Body of pancreas (tissue), 4 donors: Measurements from ENCODE around the gene BFAR. TPM values are rescaled to one million over a fixed set of nuclear protein-coding genes. Genes with fewer than 3 reads are reported as not detected.
"Not testable (repeated sequence)": the region's sequence is repeated elsewhere in the genome, so short reads cannot be mapped to it uniquely, and the experiment has no call there.

Source experiments
- ATAC-seq: fragments of 150-250 bp; one replicate; pipeline ENCODE4 v1.9.1; 2016
- DNase-seq, 4 donors: peaks; one replicate each; pipeline ENCODE4 v3.0.0-alpha.2; 2019
- H3K27ac ChIP-seq, 4 donors: fragments of 200-600 bp; sonication (generic); 1 replicate in 3 of 4; 2 replicates in 1 of 4; pipeline versions ENCODE4 v1.5.1 to v1.6.1; 2016 to 2019; ENCODE audit warnings: mild to moderate bottlenecking in 1 of 4, mixed read lengths in 1 of 4, moderate library complexity in 1 of 4
- H3K27me3 ChIP-seq, 2 donors: fragments of 200-600 bp; sonication (generic); one replicate each; pipeline ENCODE4 v1.6.0; 2016; ENCODE audit warnings: mild to moderate bottlenecking in 1 of 2
- H3K36me3 ChIP-seq, 2 donors: fragments of 200-600 bp; sonication (generic); replicated peaks in 1 of 2; 2 replicates each; pipeline ENCODE4 v1.5.1; 2016; ENCODE audit warnings: low read depth in 2 of 2; ENCODE audit not compliant: insufficient read depth in 1 of 2
- H3K4me1 ChIP-seq: fragments of 200-600 bp; sonication (generic); one replicate; pipeline ENCODE4 v1.6.0; 2016
- H3K4me3 ChIP-seq, 2 donors: fragments of 200-600 bp; sonication (generic); 1 replicate in 1 of 2; 2 replicates in 1 of 2; pipeline ENCODE4 v1.5.1; 2016 to 2019
- H3K9me3 ChIP-seq, 3 donors: fragments of 200-600 bp; sonication (generic); 1 replicate in 2 of 3; 2 replicates in 1 of 3; pipeline ENCODE4 v1.5.1; 2016
- CTCF ChIP-seq, 7 experiments: fragments of 450-650 bp in 4 of 7; fragments of 200-600 bp in 3 of 7; sonication (generic) in 3 of 7; IDR thresholded peaks; one replicate each; pipeline ENCODE4 v1.5.1; 2016 to 2019; ENCODE audit warnings: antibody characterized with exemption in 7 of 7
- POLR2A ChIP-seq, 3 donors: fragments of 450-650 bp; IDR thresholded peaks; one replicate each; pipeline ENCODE4 v1.6.1; 2016; ENCODE audit warnings: antibody characterized with exemption in 3 of 3, mild to moderate bottlenecking in 2 of 3
- WGBS, 2 donors: methylation state at CpG; one replicate each; pipeline ENCODE4 v1.1.5; 2017; 5-methylcytosine and 5-hydroxymethylcytosine counted together
- intact Hi-C: fragments of 100-400 bp; cut with DNase I; formaldehyde crosslinking; loops from one replicate; pipeline ENCODE4 v1.15.1; 2023
- total RNA-seq, 2 donors: library from RNA; depleted of rRNA; stranded (reverse); fragments of >200 nt; gene quantifications; one replicate each; pipeline ENCODE4 v1.1.0, GENCODE V29; 2016

BFAR gene
- total RNA-seq, 2 donors from 2014 or later: 38.2 to 43.6 TPM

- peaks cover 21% of the 10 kb centered on the region for H3K4me1 ChIP-seq
- WGBS, 2 donors: 94 to 98% methylated on average over 3 of the region's 3 CpGs
- DNase-seq (no peak), ATAC-seq (no peak)
- intact Hi-C loops: no loop called here
- H3K9me3 ChIP-seq: no peaks in the 10 kb centered on the region
- H3K27ac ChIP-seq: no peak overlapping the region
- TF ChIP-seq POLR2A (IDR thresholded peaks at IDR 0.05): no peak
- no peak for TF ChIP-seq CTCF (IDR thresholded peaks at IDR 0.05)
- no peak overlapping the region for H3K4me3 ChIP-seq
- H3K27me3 ChIP-seq: no peaks in the 10 kb centered on the region
- H3K36me3 ChIP-seq: no peaks in the 10 kb centered on the region
These were observed 43.9 kb downstream of the BFAR start for GRCh38 chr16:14676633-14677032.

DNA sequence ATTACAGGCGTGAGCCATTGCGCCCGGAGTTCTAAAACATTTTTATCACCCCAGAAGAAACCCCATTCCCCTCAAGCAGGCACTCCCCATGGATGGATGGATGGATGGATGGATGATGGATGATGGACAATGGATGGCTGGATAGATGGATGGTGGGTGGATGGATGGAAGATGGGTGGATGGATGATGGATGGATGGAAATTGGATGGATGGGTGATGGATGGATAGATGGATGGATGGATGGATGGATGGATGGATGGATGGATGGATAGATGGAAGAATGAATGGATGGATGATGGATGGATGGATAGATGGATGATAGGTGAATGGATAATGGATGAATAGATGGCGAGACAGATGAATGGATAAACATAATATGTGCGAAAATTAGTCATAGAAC, 44.9 kb downstream of the BFAR start:
- H3K4me1 ChIP-seq: peaks cover 11% of the 10 kb centered on the region
- DNase-seq: no peak
- H3K27ac ChIP-seq: no peak overlapping the region
- H3K27me3 ChIP-seq: no peaks in the 10 kb centered on the region
- TF ChIP-seq CTCF (IDR thresholded peaks at IDR 0.05) (no peak), POLR2A (IDR thresholded peaks at IDR 0.05) (no peak)
- H3K36me3 ChIP-seq: no peaks in the 10 kb centered on the region
- ATAC-seq: no peak
- 92 to 98% methylated on average over 5 of the region's 5 CpGs for WGBS, 2 donors
- intact Hi-C loops: no loop called here
- H3K4me3 ChIP-seq: no peak overlapping the region
- H3K9me3 ChIP-seq: no peaks in the 10 kb centered on the region

- TF ChIP-seq POLR2A (IDR thresholded peaks at IDR 0.05): no peak
- no peak for TF ChIP-seq CTCF (IDR thresholded peaks at IDR 0.05)
- Histone ChIP-seq H3K27ac (no peak overlapping the region), H3K4me1 (no peaks in the 10 kb centered on the region), H3K4me3 (no peak overlapping the region), H3K9me3 (no peaks in the 10 kb centered on the region), H3K36me3 (no peaks in the 10 kb centered on the region), H3K27me3 (no peaks in the 10 kb centered on the region)
- ATAC-seq (no peak), DNase-seq (no peak)
- intact Hi-C loops: no loop called here
- WGBS, 2 donors: 86 to 91% methylated on average over 11 of the region's 11 CpGs
These were observed 46.2 kb downstream of the BFAR start for GRCh38 chr16:14678748-14679497.

- H3K4me1 ChIP-seq, H3K36me3 ChIP-seq, ATAC-seq, H3K4me3 ChIP-seq, H3K9me3 ChIP-seq, H3K27ac ChIP-seq, H3K27me3 ChIP-seq, intact Hi-C loops, DNase-seq: not testable (repeated sequence)
- 92 to 94% methylated on average over 7 of the region's 7 CpGs for WGBS, 2 donors
These were observed 47.6 kb downstream of the BFAR start for GRCh38 chr16:14680396-14680795.

DNA sequence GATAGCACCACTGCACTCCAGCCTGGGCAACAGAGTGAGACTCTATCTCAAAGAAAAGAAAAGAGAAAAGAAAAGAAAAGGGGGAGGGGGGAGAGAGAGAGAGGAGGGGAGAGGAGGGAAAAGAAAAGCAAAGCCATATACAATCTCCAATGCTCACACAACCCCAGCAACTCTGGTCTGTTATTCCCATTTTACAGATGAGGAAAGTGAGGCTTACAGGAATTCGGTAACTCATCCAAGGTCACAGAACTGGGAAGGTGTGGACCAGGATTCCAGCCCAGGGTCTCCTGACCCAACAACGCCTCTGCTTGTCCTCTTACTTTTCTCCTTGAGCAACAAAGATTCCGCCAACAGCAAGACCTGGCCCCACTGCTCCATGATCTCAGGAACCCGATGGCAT, 48.4 kb downstream of the BFAR start:
- H3K4me3 ChIP-seq: no peak overlapping the region
- H3K27ac ChIP-seq: no peak overlapping the region
- H3K27me3 ChIP-seq: no peaks in the 10 kb centered on the region
- no peaks in the 10 kb centered on the region for H3K9me3 ChIP-seq
- DNase-seq (no peak), ATAC-seq (no peak)
- no peaks in the 10 kb centered on the region for H3K4me1 ChIP-seq
- no peak for TF ChIP-seq POLR2A (IDR thresholded peaks at IDR 0.05)
- no peaks in the 10 kb centered on the region for H3K36me3 ChIP-seq
- 94 to 95% methylated on average over 4 of the region's 4 CpGs for WGBS, 2 donors
- intact Hi-C loops: no loop called here

DNA sequence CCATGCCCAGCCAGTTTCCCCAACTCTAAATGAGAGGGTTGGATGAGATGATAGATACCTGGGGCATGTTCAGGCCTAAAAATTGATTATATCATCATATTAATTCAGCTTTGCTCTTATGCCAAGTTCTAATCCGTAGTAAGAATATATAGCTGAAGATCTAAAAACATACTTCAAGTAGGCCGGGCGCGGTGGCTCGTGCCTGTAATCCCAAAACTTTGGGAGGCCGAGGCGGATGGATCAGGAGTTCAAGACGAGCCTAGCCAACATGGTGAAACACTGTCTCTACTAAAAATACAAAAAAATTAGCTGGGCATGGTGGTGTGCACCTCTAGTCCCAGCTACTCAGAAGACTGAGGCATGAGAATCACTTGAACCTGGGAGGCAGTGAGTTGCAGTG, 49.4 kb downstream of the BFAR start:
- no peak for DNase-seq
- 92 to 94% methylated on average over 8 of the region's 8 CpGs for WGBS, 2 donors

More for the DNA sequence above, 49.4 kb downstream of the BFAR start:
- intact Hi-C loops: no loop called here
- Histone ChIP-seq H3K9me3 (no peaks in the 10 kb centered on the region), H3K4me1 (no peaks in the 10 kb centered on the region), H3K36me3 (no peaks in the 10 kb centered on the region), H3K27ac (no peak overlapping the region), H3K4me3 (no peak overlapping the region), H3K27me3 (no peaks in the 10 kb centered on the region)
- TF ChIP-seq POLR2A (IDR thresholded peaks at IDR 0.05) (no peak), CTCF (IDR thresholded peaks at IDR 0.05) (no peak)
- no peak for ATAC-seq
